HuH-7.5 (cell line): ENCODE measurements around the gene TMEM231.
"Not testable (repeated sequence)": the region's sequence is repeated elsewhere in the genome, so short reads cannot be mapped to it uniquely, and the experiment has no call there.

ENCODE experiments used
- DNase-seq: peaks from one replicate; pipeline ENCODE4 v3.0.0; 2011; ENCODE audit warnings: low spot score

TMEM231 gene

DNA sequence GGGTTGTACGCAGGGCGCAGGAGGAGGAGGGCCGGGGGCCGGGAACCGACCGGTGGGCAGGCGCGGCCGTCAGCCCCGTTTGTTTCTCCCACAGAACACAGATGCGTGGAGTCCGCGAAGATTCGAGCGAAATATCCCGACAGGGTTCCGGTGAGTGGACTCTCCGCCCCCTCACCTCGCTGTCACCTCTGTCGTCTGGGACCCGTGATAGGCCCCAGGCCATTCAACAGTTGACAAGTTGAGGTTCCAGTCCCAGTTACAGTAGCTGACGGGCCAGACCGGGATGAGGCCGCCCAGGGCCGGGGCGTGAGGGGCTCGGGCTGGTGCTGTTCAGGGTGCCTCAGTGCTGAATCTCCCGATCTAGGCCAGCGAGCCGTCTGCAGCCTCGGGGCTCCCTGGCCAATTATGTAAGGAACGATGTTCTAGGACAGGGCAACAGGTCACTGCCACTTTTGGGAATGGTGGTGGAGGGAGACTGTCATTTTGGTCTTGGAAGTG lies 10.8 kb upstream of the TMEM231 start:
- peak; percentile 34 for DNase-seq

DNA sequence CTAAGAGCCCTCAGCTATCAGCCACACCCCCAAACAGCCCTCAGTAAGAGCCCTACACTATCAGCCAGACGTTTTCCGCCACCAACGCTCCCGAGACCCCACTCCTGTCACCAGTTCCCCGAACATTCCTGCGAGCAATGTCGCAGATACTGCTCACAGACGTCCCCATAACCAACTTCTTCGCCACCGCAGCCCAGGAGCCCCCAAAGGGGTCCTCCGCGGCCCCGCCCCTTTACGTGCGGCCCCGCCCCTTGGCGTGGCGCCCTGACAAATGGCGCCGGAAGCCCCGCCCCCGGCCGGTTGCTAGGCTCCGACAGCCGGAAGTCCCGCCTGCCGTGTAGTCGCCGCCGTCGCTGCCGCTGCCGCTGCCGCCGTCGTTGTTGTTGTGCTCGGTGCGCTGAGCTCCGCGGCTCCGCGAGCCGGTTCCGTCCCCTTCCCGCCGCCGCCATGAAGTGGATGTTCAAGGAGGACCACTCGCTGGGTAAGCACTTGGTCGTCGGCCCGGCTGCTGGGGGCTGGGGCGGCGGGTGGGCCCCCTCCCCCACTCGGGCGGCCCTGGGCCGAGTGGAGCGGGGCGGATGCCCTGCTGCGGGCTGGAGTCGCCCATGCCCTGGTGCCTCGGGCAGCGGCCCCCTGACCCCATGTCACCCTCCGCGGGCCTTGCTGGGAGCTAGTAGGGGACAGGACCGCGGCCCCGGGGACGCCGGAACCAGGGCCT lies 10.1 kb upstream of the TMEM231 start, which contains the start of gene GABARAPL2:
GABARAPL2 (plus strand) TSS at position 340 of the 718 bp plus-strand sequence; CDS start at position 448, 108 bp downstream.
- DNase-seq = peak; percentile 77

DNA sequence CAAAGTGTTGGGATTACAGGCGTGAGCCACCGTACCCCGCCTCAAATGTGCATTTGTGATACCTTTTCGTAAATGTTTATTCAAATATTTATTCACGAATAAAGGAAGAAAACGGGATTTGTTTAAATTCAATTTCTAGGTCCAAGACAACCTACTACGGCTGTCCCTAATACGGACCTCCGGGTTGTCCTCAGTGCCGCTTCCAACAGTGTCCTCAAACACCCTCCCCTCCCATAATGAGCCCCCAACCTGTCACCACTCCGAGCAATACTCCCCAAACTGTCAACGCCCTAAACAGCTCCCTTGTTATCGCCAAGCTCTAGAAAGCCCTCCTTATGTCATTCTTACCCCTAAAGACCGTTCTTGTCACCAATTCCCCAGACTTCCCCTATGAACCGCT lies 9.6 kb upstream of the TMEM231 start:
- DNase-seq = no peak

DNA sequence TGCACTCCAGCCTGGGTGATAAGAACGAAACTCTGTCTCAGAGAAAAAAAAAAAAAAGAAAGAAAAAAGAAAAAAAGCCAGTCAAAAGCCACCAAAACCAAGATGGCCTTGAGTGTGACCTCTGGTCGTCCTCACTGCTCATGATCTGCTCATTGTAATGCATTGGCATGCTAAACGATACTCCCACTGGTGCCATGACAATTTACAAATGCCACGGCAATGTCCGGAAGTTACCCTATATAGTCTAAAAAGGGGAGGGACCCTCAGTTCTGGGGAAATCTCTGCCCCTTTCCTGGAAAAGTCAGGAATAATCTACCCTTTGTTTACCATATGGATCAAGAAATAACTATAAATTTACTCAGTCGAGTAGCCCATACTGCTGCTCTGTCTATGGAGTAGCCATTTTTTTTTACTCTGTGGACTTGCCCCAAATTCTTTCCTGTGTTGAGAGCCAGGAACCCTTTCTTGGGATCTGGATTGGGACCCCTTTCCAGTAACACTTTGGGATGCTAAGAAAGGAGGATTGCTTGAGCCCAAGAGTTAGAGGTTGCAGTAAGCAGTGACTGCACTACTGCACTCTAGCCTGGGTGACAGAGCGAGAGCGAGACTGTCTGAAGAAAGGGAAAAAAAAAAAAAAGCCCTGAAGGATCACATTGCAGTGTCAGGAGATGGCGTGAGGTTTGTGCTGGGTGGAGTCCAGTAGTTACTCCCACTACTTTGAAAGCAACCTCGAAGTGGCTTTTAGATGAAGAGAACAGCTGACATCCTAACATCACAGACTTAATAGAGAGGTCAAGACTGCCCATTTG lies 3.7 kb upstream of the TMEM231 start:
- no peak for DNase-seq

GRCh38 chr16:75558846-75559401 lies 2.9 kb upstream of the TMEM231 start:
- no peak for DNase-seq

GRCh38 chr16:75556431-75556950 lies 439 bp upstream of the TMEM231 start:
- no peak for DNase-seq

DNA sequence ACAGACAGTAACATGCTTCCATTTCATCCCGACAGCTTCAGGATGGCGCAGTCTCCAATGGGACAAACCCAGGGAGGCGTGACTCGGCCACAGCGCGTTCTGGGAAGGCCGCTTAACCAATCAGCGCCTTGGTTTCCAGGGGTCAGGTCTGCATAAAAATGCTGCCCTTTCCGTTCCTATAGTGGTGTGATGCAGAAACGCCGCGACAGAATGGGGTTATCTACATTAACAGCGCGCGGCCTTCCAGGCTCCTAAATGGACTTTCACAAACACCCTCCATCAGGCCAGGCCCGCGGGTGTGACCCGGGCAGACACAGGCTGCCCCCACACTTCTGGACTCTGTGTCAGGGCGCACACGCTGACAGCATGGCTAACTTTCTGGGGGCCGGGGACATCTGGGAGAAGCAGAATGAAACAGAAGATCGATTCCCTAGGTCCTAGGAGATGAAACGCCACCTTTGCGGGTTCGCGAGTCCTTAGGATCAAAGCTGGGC lies 792 bp downstream of the TMEM231 start:
- DNase-seq = peak; percentile 67

- DNase-seq = no peak
Observed at GRCh38 chr16:75552951-75553350, 3.1 kb downstream of the TMEM231 start.

DNA sequence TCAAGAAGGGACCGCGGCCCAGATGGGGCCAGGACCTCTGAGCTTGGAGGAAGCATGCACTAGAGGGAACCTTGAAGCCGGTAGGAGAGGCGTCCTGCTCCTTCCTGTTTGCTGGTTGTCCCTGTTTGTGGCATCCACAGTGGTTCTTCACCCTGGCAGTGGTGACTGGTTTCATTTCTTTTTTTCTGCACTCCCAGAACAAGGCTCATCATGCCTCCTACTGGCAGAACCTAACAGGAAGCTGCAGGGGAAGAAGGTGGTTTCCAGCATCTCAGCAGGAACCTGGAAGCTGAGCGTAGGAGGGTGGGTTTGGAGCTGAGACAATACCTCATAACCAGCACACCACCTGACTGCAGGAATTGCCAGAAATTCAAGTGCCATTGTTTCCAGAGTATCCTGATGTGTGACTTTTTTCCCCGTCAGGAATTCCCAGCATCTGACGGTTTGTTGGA lies 5.8 kb downstream of the TMEM231 start:
- DNase-seq = no peak

GRCh38 chr16:75548456-75548855 lies 7.6 kb downstream of the TMEM231 start:
- DNase-seq = not testable (repeated sequence)

GRCh38 chr16:75546293-75546692 lies 9.8 kb downstream of the TMEM231 start:
- no peak for DNase-seq

GRCh38 chr16:75545879-75546278 lies 10.2 kb downstream of the TMEM231 start:
- DNase-seq = not testable (repeated sequence)

GRCh38 chr16:75542462-75542861 lies 13.6 kb downstream of the TMEM231 start:
- DNase-seq = not testable (repeated sequence)

GRCh38 chr16:75541236-75541635 lies 14.8 kb downstream of the TMEM231 start:
- no peak for DNase-seq

GRCh38 chr16:75538882-75539565 lies 17.0 kb downstream of the TMEM231 start:
- not testable (repeated sequence) for DNase-seq

GRCh38 chr16:75537776-75538175 lies 18.3 kb downstream of the TMEM231 start:
- DNase-seq = no peak

DNA sequence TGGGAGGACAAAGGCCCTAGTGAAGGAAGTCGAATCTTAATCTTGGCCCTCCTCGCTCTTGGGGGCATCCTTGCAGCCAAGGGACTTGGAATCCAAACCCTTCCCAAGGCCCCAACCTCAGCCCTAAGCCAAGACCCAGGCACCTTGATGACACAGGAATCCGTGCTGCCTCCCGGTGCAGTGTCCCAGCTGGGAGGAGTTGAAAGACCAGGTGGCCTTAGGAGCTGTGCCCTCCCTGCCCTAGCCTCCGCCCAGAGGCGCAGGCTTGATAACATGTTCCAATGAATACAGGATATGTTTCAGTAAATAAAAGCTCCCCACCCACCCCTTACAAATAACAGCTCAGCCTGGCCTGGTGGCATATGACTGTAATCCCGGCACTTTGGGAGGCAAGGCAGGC lies 20.2 kb downstream of the TMEM231 start, which contains the start of gene CHST5:
CHST5 (minus strand) TSS at position 208 of the 400 bp plus-strand sequence. CDS start 5,724 bp downstream, outside the sequence.
- DNase-seq = no peak

GRCh38 chr16:75535211-75535843 lies 20.7 kb downstream of the TMEM231 start:
- no peak for DNase-seq

GRCh38 chr16:75534560-75535205 lies 21.4 kb downstream of the TMEM231 start:
- DNase-seq = no peak

GRCh38 chr16:75532791-75533190 lies 23.3 kb downstream of the TMEM231 start:
- no peak for DNase-seq
